ACHN (cell line): ENCODE results near the gene FBXO8.

ENCODE experiments used
- DNase-seq: peaks from one replicate; pipeline ENCODE4 v3.0.0-alpha.2; 2015
- in situ Hi-C: cut with HindIII; loops from 2 replicates; pipeline ENCODE4 v1.10.0; 2017; ENCODE audit warnings: low sequenced_read_pairs, low pct_ligation_motif_present, low pct_unique_long_range_greater_than_20kb

The FBXO8 gene

DNA sequence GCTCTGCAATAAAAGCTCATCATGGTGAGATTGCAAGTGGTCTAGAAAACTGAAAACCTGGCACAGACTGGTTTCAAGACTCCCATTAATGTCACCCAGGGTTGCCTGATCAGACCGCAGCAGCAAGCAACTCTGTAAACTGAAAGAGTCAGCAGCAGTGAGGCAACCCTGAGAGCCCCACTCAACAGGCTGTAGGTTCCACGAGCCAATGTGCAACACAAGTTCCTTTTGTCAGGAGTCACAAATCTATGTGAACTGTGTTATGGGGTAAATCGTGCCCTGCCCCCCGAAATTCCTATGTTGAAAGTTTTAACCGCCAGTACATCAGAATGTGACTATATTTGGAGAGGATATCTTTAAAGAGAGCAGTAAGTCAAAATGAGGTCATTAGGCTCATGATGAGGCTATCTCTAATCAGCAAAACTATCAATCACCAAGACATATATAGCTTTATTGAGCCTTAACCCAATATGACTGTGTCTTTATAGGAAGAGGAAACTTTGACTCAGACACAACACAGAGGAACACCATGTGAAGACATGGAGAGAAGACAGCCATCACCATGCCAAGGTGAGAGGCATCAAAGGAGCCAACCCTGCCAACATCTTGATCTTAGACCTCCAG, 94.0 kb downstream of the FBXO8 start:
- in situ Hi-C loops: no loop called here
- no peak for DNase-seq
